ENCODE measurements around the gene MISP.

MISP gene

GRCh38 chr19:746208-746819 lies 4.6 kb upstream of the MISP start:
- no peak for DNase-seq (ENCODE audit: extremely low read depth in 1 of 2, low read depth in 1 of 2)

DNA sequence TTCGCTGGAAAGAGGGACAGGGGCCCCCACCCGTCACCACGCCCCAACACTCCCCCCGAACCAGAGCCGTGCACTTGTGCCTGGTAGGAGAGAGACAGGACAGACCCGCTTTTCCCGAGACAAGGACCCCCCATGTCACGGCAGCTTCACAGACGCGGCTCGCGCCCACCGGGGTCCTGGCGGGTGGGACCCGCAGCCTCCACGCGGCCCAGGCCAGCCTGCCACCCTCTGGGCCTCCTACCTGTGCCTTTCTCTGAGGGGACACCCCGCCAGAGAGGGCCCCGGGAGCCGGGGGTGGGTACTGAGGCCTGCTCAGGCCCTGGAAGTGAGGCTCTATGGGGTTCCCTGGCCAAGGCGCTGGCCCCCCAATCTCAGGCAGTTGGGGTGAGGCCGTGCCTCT lies 4.0 kb upstream of the MISP start:
- no peak for DNase-seq (ENCODE audit: extremely low read depth in 1 of 2, low read depth in 1 of 2)

DNA sequence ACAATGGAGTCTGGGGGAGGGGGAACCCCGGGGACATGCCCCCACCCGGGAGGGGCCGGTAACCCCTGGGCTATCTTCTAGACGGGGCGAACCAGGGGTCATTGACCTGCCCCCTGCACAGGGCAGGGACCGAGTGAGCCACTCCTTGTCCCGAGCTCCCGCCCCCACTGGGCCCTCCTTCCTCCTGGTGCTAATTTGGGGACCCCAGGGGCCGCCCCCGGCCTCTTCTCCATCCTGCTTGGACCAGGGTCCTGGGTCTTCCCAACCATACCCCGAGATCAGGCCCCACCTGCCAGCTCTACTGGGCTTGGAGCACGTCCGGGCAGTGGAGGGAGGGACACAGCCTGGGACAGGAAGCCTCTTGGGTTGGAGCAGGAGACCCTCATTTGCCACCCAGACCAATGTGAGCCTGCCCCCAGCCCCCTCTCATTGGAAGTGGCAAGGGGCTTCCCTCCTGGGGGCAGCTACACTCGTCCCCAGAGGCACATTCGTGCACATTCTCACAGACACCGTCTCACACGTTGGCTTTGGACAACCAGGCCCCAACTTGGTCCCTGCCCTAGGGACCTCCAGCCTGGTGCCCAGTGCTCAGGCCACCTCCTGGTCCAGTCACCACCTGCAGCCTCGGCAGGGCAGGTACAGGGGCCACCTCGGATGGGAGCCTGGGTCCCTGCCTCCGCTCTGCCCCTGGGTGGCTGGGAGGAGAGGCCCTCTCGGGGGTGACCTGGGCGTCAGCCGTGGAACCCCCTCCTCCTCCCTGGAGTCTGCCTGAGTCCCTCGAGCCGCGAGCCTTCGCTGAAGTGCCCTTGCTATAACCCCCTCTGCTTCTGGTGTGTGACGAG lies 3.3 kb upstream of the MISP start:
- DNase-seq (ENCODE audit: extremely low read depth in 1 of 2, low read depth in 1 of 2), result no peak

DNA sequence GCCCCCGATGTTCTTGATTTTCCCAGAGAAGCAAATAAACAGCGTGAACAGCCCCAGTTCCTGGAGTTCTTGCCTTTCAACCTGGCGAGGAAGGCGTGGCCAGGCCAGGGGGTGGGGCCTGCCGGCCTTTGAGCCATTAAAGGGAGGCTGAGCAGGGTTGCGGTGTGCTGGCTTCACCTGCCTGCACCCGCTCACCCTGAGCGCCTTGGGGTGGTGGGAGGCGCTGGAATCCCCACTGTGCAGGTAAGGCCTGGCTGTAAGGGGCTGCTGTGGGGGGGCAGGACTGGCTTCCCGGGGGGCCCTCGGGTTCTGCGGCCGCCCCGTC lies 2.7 kb upstream of the MISP start:
- no peak for DNase-seq (ENCODE audit: extremely low read depth in 1 of 2, low read depth in 1 of 2)

DNA sequence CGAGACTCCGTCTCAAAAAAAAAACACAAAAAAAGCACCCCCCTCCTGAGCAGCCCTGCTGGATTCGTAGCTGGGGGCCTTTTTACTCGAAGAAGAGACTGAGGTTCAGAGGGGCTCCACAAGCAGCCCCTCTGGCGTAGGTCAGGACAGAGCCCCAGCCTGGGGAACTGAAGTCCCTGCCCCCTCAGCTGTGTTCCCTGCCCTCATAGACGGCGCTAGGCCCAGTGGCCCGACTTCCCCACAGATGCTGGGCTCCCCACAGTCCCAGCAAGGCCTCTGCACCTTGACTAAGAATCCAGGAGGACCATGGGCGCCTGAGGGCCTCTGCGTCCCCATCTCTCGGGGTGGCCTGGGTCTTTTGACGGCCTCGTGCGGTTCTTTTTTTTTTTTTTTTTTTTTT lies 1.1 kb upstream of the MISP start:
- DNase-seq (ENCODE audit: extremely low read depth in 1 of 2, low read depth in 1 of 2), result no peak

- no peak for DNase-seq (ENCODE audit: extremely low read depth in 1 of 2, low read depth in 1 of 2)
These were observed 809 bp downstream of the MISP start for GRCh38 chr19:751501-752341.

DNA sequence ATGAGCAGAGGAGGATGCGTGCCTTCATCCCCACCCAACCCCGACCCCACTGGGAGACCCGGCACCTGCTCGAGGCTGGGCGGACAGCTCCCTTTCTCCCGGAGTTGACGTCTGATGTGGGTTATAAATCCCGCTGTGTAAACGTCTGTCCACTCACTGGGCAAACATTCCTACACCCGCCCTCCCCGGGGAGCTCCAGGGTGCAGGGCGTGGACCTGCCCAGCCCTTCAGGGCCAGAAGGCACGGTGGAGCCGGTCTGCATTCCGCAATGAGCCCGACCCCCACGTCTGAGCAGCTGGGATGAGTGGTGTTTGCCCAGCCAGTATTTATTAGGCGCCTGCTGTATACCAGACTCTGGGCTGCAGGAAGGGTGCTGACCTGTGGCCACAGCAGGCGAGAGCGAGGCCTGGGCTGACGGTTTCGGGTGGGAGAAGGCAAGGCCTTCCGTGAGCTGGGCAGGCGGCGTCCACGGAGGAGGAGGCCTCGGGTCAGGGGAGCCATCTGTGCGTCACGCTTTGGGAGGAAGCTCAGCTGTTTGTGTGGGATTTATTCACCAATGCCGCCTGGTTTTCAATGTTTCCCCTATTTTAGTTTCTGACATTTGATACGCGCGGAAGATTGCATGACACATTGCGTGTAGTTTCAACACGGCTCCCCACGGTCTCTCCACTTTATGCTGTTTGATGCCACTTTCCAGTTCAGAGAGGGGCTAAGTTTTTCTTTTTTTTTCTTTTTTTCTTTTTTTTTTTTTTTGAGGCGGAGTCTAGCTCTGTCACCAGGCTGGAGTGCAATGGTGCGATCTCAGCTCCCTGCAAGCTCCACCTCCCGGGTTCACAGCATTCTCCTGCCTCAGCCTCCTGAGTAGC lies 2.0 kb downstream of the MISP start:
- DNase-seq (ENCODE audit: extremely low read depth in 1 of 2, low read depth in 1 of 2), result no peak

GRCh38 chr19:754530-754929 lies 3.6 kb downstream of the MISP start:
- no peak for DNase-seq (ENCODE audit: extremely low read depth in 1 of 2, low read depth in 1 of 2)

- no peak for DNase-seq (ENCODE audit: extremely low read depth in 1 of 2, low read depth in 1 of 2)
These were observed 4.2 kb downstream of the MISP start for GRCh38 chr19:755063-755462.

- peak in 1 of 2 donors; percentile 43 for DNase-seq (ENCODE audit: extremely low read depth in 1 of 2, low read depth in 1 of 2)
These were observed 5.3 kb downstream of the MISP start for GRCh38 chr19:756236-756635.

DNA sequence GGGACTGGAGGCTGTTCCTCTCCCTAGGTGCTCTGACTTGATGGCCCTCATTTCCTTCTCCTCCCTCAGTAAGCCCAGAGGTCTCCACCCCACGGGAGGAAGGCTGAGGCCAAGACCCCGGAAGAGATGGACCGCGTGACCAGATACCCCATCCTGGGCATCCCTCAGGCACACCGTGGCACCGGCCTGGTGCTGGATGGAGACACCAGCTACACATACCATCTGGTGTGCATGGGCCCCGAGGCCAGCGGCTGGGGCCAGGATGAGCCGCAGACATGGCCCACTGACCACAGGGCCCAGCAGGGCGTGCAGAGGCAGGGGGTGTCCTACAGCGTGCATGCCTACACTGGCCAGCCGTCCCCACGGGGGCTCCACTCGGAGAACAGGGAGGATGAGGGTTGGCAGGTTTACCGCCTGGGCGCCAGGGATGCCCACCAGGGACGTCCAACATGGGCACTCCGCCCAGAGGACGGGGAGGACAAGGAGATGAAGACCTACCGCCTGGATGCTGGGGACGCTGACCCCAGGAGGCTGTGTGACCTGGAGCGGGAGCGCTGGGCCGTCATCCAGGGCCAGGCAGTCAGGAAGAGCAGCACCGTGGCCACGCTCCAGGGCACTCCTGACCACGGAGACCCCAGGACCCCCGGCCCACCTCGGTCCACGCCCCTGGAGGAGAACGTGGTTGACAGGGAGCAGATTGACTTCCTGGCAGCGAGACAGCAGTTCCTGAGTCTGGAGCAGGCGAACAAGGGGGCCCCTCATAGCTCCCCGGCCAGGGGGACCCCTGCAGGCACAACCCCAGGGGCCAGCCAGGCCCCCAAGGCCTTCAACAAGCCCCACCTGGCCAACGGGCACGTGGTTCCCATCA lies 6.1 kb downstream of the MISP start:
- DNase-seq (ENCODE audit: extremely low read depth in 1 of 2, low read depth in 1 of 2), result no peak

DNA sequence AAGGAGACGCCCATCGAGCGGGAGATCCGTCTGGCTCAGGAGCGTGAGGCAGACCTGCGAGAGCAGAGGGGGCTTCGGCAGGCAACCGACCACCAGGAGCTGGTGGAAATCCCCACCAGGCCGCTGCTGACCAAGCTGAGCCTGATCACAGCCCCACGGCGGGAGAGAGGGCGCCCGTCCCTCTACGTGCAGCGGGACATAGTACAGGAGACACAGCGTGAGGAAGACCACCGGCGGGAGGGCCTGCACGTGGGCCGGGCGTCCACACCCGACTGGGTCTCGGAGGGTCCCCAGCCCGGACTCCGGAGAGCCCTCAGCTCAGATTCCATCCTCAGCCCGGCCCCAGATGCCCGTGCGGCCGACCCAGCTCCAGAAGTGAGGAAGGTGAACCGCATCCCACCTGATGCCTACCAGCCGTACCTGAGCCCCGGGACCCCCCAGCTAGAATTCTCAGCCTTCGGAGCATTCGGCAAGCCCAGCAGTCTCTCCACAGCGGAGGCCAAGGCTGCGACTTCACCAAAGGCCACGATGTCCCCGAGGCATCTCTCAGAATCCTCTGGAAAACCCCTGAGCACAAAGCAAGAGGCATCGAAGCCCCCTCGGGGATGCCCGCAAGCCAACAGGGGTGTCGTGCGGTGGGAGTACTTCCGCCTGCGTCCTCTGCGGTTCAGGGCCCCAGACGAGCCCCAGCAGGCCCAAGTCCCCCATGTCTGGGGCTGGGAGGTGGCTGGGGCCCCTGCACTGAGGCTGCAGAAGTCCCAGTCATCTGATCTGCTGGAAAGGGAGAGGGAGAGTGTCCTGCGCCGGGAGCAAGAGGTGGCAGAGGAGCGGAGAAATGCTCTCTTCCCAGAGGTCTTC lies 7.1 kb downstream of the MISP start:
- DNase-seq (ENCODE audit: extremely low read depth in 1 of 2, low read depth in 1 of 2), result no peak

DNA sequence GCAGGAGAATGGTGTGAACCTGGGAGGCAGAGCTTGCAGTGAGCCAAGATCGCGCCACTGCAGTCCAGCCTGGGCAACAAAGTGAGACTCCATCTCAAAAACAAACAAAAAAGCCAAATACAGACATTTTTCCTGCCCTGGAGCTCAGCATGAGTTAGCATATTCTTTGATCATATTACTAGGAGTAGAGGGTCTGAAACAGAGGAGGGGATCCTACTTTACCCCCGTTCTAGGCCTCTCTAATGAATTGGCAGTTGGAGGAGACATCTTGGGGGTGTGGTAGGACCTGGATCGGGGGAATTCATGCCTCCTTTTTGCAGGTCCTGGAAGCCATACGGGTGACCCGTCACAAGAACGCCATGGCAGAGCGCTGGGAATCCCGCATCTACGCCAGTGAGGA lies 12.3 kb downstream of the MISP start:
- no peak for DNase-seq (ENCODE audit: extremely low read depth in 1 of 2, low read depth in 1 of 2)

GRCh38 chr19:763869-764268 lies 13.0 kb downstream of the MISP start:
- no peak for DNase-seq (ENCODE audit: extremely low read depth in 1 of 2, low read depth in 1 of 2)

- DNase-seq (ENCODE audit: extremely low read depth in 1 of 2, low read depth in 1 of 2), result no peak
These were observed 13.4 kb downstream of the MISP start for GRCh38 chr19:764301-764700.

GRCh38 chr19:765179-765738 lies 14.3 kb downstream of the MISP start:
- no peak for DNase-seq (ENCODE audit: extremely low read depth in 1 of 2, low read depth in 1 of 2)

DNA sequence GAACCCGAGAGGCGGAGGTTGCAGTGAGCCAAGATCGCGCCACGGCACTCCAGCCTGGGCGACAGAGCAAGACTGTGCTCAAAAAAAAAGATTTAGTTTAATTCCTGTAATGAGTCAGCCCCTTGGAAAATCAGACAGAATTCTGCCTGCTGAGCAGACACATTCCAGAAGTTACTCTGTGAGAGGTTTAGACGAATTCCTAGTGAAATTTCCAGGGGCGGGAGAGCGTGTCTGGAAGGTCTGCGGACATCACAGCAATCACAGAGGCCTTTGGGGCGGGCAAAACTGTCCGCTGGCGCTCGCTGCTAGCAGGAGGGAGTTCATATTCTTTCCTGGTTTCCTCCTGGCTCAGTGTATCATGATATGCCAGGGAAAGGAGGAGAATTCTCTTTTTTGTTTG lies 17.5 kb downstream of the MISP start:
- DNase-seq (ENCODE audit: extremely low read depth in 1 of 2, low read depth in 1 of 2), result no peak

DNA sequence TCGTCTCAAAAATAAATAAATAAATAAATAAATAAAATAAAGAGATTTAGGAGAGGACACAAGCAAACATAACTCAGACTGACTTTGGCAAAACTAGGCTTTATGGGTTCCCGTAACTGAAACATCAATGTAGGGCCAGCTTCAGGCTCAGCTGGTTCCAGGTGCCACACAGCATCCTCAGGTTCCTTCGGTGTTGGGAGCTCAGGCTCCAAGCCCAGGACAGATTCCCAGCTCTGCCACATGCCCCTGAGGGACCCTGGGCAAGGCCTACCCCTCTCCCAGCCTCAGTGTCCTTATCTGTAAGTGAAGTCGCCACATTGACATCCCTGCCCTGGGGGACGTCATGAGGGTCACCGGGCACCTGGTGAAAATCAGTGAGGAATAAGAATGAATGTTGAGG lies 18.7 kb downstream of the MISP start:
- no peak for DNase-seq (ENCODE audit: extremely low read depth in 1 of 2, low read depth in 1 of 2)

GRCh38 chr19:771332-771785 lies 20.4 kb downstream of the MISP start:
- DNase-seq (ENCODE audit: extremely low read depth in 1 of 2, low read depth in 1 of 2), result no peak

All from stimulated activated CD8-positive, alpha-beta memory T cell treated with anti-CD3 and anti-CD28 coated beads, Interleukin-7, amount 100 ng/mL, for 48 hours (primary cell).